Stimulated activated naive B cell treated with anti-CD40 and anti-IgM and Interleukin-4, amounts not matched to agents 10 μg/mL and 1 μg/mL and 100 μg/mL, for 72 hours (primary cell): ENCODE measurements around the gene CLCN5.

Source experiments
- ATAC-seq, 2 donors: fragments of 150-1000 bp; cut with Tn5 transposase; replicated peaks; 2 replicates each; pipeline ENCODE4 v1.10.0; 2021; ENCODE audit warnings: moderate library complexity in 1 of 2
- DNase-seq: peaks from one replicate; pipeline ENCODE4 v3.0.0; 2021
- H3K27ac Mint-ChIP-seq: one replicate; pipeline ENCODE4 v1.8.0; 2022; ENCODE audit warnings: mild to moderate bottlenecking, mixed read lengths
- H3K27me3 Mint-ChIP-seq, 2 donors: one replicate each; pipeline ENCODE4 v1.8.0; 2022; ENCODE audit warnings: mixed read lengths in 2 of 2
- H3K36me3 Mint-ChIP-seq, 2 donors: one replicate each; pipeline ENCODE4 v1.8.0; 2022; ENCODE audit warnings: mixed read lengths in 2 of 2, mild to moderate bottlenecking in 1 of 2
- H3K4me1 Mint-ChIP-seq, 2 donors: one replicate each; pipeline ENCODE4 v1.8.0; 2022; ENCODE audit warnings: mixed read lengths in 2 of 2, mild to moderate bottlenecking in 1 of 2
- H3K4me3 Mint-ChIP-seq, 2 donors: one replicate each; pipeline ENCODE4 v1.8.0; 2022; ENCODE audit warnings: mild to moderate bottlenecking in 2 of 2, mixed read lengths in 2 of 2, moderate library complexity in 1 of 2
- H3K9me3 Mint-ChIP-seq, 2 donors: one replicate each; pipeline ENCODE4 v1.8.0; 2022; ENCODE audit warnings: mixed read lengths in 2 of 2, mild to moderate bottlenecking in 1 of 2

CLCN5 gene

DNA sequence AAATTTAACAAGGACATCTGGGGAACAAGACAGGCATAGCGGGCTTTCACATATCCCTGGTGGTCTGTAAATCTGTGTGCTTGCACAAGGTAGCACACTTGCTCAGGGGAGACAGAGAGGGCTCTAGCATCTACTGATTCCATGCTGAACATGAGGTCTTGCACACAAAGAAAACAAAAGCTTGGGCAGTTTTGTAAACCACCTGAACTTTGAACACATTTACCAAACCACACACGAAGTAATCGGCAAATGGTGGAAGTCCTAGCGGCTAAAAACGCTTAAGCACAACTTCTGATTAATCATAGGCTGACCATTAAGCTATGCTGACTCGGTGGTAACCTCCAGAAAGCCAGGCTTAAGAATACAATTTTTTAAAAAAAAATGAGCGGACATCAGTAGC, 225.6 kb downstream of the CLCN5 start:
- peaks cover 0 to 11% of the 10 kb centered on the region in 2 donors for H3K27me3 Mint-ChIP-seq
- no peak for ATAC-seq
- no peak overlapping the region for H3K4me3 Mint-ChIP-seq
- no peaks in the 10 kb centered on the region for H3K36me3 Mint-ChIP-seq
- H3K9me3 Mint-ChIP-seq, result no peaks in the 10 kb centered on the region
- no peak for DNase-seq
- H3K27ac Mint-ChIP-seq, result no peak overlapping the region
- H3K4me1 Mint-ChIP-seq, result no peaks in the 10 kb centered on the region
